Measurements from ENCODE around the gene CDH4. TPM values are rescaled to one million over a fixed set of nuclear protein-coding genes. Genes with fewer than 3 reads are reported as not detected.

CDH4 gene
- polyA plus RNA-seq, 1 donor (not counting 4 experiments of a cell fraction or from before 2014, with no cell fraction given): 2.2 TPM

GRCh38 chr20:61475729-61476128 lies 223.7 kb downstream of the CDH4 start:
- no peaks in the 10 kb centered on the region for H3K9me3 ChIP-seq (ENCODE audit: control insufficient read depth, low read depth, low read length)
- no peaks in the 10 kb centered on the region for H3K9me1 ChIP-seq (ENCODE audit: control insufficient read depth, extremely low read depth, insufficient read depth, low read length)
- dilution Hi-C loops (cut with MboI; ENCODE audit: extremely low pct_ligation_motif_present, low sequenced_read_pairs): no loop called here
- H3K27ac ChIP-seq (ENCODE audit: control insufficient read depth, insufficient read depth, low read length): no peak overlapping the region
- TF ChIP-seq CTCF (optimal IDR thresholded peaks at IDR 0.05 in 1 of 3, IDR thresholded peaks at IDR 0.05 in 1 of 3, conservative IDR thresholded peaks at IDR 0.05 in 1 of 3; ENCODE audit: extremely low read depth in 1 of 3, insufficient read depth in 2 of 3, low read length in 3 of 3) (no peak), EZH2 (IDR thresholded peaks at IDR 0.05; ENCODE audit: low read length) (no peak)
- no peaks in the 10 kb centered on the region for H3K27me3 ChIP-seq (ENCODE audit: control insufficient read depth, extremely low read depth, insufficient read depth, low read length)
- H4K20me1 ChIP-seq (ENCODE audit: control insufficient read depth, extremely low read depth, insufficient read depth, low read length): peaks cover 4% of the 10 kb centered on the region
- no peaks in the 10 kb centered on the region for H3K79me2 ChIP-seq (ENCODE audit: control insufficient read depth, insufficient read depth, low read length)
- no peak overlapping the region for H3K4me2 ChIP-seq (ENCODE audit: control insufficient read depth, extremely low read depth, insufficient read depth, low read depth, low read length)
- H3K9ac ChIP-seq (ENCODE audit: control insufficient read depth, extremely low read depth, insufficient read depth, low read length): no peak overlapping the region
- no peak overlapping the region for H2AFZ ChIP-seq (ENCODE audit: control insufficient read depth, low read length)
- peak; percentile 63 for FAIRE-seq
- no peaks in the 10 kb centered on the region for H3K4me1 ChIP-seq (ENCODE audit: control insufficient read depth, extremely low read depth, insufficient read depth, low read length)
- DNase-seq (ENCODE audit: low read depth, low spot score): no peak
- no peaks in the 10 kb centered on the region for H3K36me3 ChIP-seq (ENCODE audit: control insufficient read depth in 2 of 2, extremely low read depth in 1 of 2, insufficient read depth in 2 of 2, low read length in 2 of 2)
- no peak overlapping the region for H3K4me3 ChIP-seq (ENCODE audit: control insufficient read depth in 2 of 3, extremely low read depth in 1 of 3, insufficient read depth in 2 of 3, low read depth in 1 of 3, low read length in 3 of 3)

GRCh38 chr20:61476956-61477355 lies 224.9 kb downstream of the CDH4 start:
- Histone ChIP-seq H3K4me3 (ENCODE audit: control insufficient read depth in 2 of 3, extremely low read depth in 1 of 3, insufficient read depth in 2 of 3, low read depth in 1 of 3, low read length in 3 of 3) (no peak overlapping the region), H3K9me3 (ENCODE audit: control insufficient read depth, low read depth, low read length) (no peaks in the 10 kb centered on the region), H4K20me1 (ENCODE audit: control insufficient read depth, extremely low read depth, insufficient read depth, low read length) (peaks cover 8% of the 10 kb centered on the region), H2AFZ (ENCODE audit: control insufficient read depth, low read length) (no peak overlapping the region), H3K4me2 (ENCODE audit: control insufficient read depth, extremely low read depth, insufficient read depth, low read depth, low read length) (no peak overlapping the region), H3K9ac (ENCODE audit: control insufficient read depth, extremely low read depth, insufficient read depth, low read length) (no peak overlapping the region), H3K9me1 (ENCODE audit: control insufficient read depth, extremely low read depth, insufficient read depth, low read length) (no peaks in the 10 kb centered on the region), H3K4me1 (ENCODE audit: control insufficient read depth, extremely low read depth, insufficient read depth, low read length) (no peaks in the 10 kb centered on the region), H3K79me2 (ENCODE audit: control insufficient read depth, insufficient read depth, low read length) (no peaks in the 10 kb centered on the region), H3K36me3 (ENCODE audit: control insufficient read depth in 2 of 2, extremely low read depth in 1 of 2, insufficient read depth in 2 of 2, low read length in 2 of 2) (no peaks in the 10 kb centered on the region), H3K27me3 (ENCODE audit: control insufficient read depth, extremely low read depth, insufficient read depth, low read length) (no peaks in the 10 kb centered on the region), H3K27ac (ENCODE audit: control insufficient read depth, insufficient read depth, low read length) (no peak overlapping the region)
- TF ChIP-seq CTCF (optimal IDR thresholded peaks at IDR 0.05 in 1 of 3, IDR thresholded peaks at IDR 0.05 in 1 of 3, conservative IDR thresholded peaks at IDR 0.05 in 1 of 3; ENCODE audit: extremely low read depth in 1 of 3, insufficient read depth in 2 of 3, low read length in 3 of 3) (no peak), EZH2 (IDR thresholded peaks at IDR 0.05; ENCODE audit: low read length) (no peak)
- FAIRE-seq: no peak
- dilution Hi-C loops (cut with MboI; ENCODE audit: extremely low pct_ligation_motif_present, low sequenced_read_pairs): no loop called here
- no peak for DNase-seq (ENCODE audit: low read depth, low spot score)

Measured in keratinocyte (primary cell).